WTC11 (cell line): ENCODE results near the gene BCAS3. TPM values are rescaled to one million over a fixed set of nuclear protein-coding genes. Genes with fewer than 3 reads are reported as not detected.

Experiments
- ATAC-seq: fragments of 200-7000 bp; cut with Tn5 transposase; 2 replicates; pipeline ENCODE4 v1.10.0; 2021; ENCODE audit warnings: mild to moderate bottlenecking, moderate library complexity
- CTCF ChIA-PET: fragments of 300-600 bp; sonication (Branson Sonifier 250); formaldehyde crosslinking; loops from one replicate; lab custom pipeline; 2021; ENCODE audit warnings: antibody characterized with exemption; lab: Charles Lee
- POLR2A ChIA-PET: fragments of 350-600 bp; sonication (Branson Sonifier 250); formaldehyde crosslinking; loops from one replicate; lab custom pipeline; 2021; ENCODE audit warnings: antibody characterized with exemption; lab: Charles Lee
- DNase-seq: peaks from one replicate; pipeline ENCODE4 v3.0.0; 2021; ENCODE audit warnings: low spot score
- H3K27ac Mint-ChIP-seq: 2 replicates; pipeline ENCODE4 v1.8.0; 2021; ENCODE audit warnings: mixed read lengths
- H3K27me3 Mint-ChIP-seq: 2 replicates; pipeline ENCODE4 v1.8.0; 2021; ENCODE audit warnings: low read depth, mild to moderate bottlenecking, moderate library complexity, mixed read lengths
- H3K36me3 Mint-ChIP-seq: 2 replicates; pipeline ENCODE4 v1.8.0; 2021; ENCODE audit warnings: mixed read lengths
- H3K4me1 Mint-ChIP-seq: 2 replicates; pipeline ENCODE4 v1.8.0; 2022; ENCODE audit warnings: mixed read lengths
- H3K4me3 Mint-ChIP-seq: 2 replicates; pipeline ENCODE4 v1.8.0; 2021; ENCODE audit warnings: mild to moderate bottlenecking, moderate library complexity, mixed read lengths
- H3K9me3 Mint-ChIP-seq: 2 replicates; pipeline ENCODE4 v1.8.0; 2021; ENCODE audit warnings: mixed read lengths
- CREB1 ChIP-seq: sonication (generic); formaldehyde crosslinking; IDR thresholded peaks from 2 replicates; pipeline ENCODE4 v1.8.0; 2023; ENCODE audit warnings: mild to moderate bottlenecking, missing genetic modification reagents
- E2F1 ChIP-seq: sonication (generic); formaldehyde crosslinking; IDR thresholded peaks from 2 replicates; pipeline ENCODE4 v1.8.0; 2022; ENCODE audit warnings: mild to moderate bottlenecking, missing genetic modification reagents
- ELF4 ChIP-seq: sonication (generic); formaldehyde crosslinking; IDR thresholded peaks from 2 replicates; pipeline ENCODE4 v1.8.1; 2022; ENCODE audit warnings: low read depth, mild to moderate bottlenecking, moderate library complexity, missing genetic modification reagents
- ETV6 ChIP-seq: sonication (generic); formaldehyde crosslinking; IDR thresholded peaks from 2 replicates; pipeline ENCODE4 v1.8.1; 2022; ENCODE audit warnings: mild to moderate bottlenecking, missing genetic modification reagents
- GABPB1 ChIP-seq: sonication (generic); formaldehyde crosslinking; IDR thresholded peaks from 2 replicates; pipeline ENCODE4 v1.8.1; 2023; ENCODE audit warnings: mild to moderate bottlenecking, missing genetic modification reagents
- IRF2 ChIP-seq: sonication (generic); formaldehyde crosslinking; IDR thresholded peaks from 2 replicates; pipeline ENCODE4 v1.8.0; 2022; ENCODE audit warnings: low read depth, missing genetic modification reagents, borderline replicate concordance
- KAT7 ChIP-seq: sonication (generic); formaldehyde crosslinking; IDR thresholded peaks from 2 replicates; pipeline ENCODE4 v1.8.1; 2023; ENCODE audit warnings: missing genetic modification reagents, mild to moderate bottlenecking, borderline replicate concordance
- NFATC4 ChIP-seq: fragments of 250-450 bp; sonication (Bioruptor Pico); IDR thresholded peaks from 2 replicates; pipeline ENCODE4 v1.9.0; 2021; ENCODE audit warnings: mild to moderate bottlenecking
- NFYB ChIP-seq: sonication (generic); formaldehyde crosslinking; conservative IDR thresholded peaks from 2 replicates; pipeline ENCODE4 v1.8.0; 2022; ENCODE audit warnings: low read depth, missing genetic modification reagents
- OVOL2 ChIP-seq: fragments of 250-450 bp; sonication (Bioruptor Pico); IDR thresholded peaks from 2 replicates; pipeline ENCODE4 v1.9.0; 2021; ENCODE audit warnings: mild to moderate bottlenecking, borderline replicate concordance
- PREB ChIP-seq: sonication (generic); formaldehyde crosslinking; IDR thresholded peaks from 2 replicates; pipeline ENCODE4 v1.8.1; 2022; ENCODE audit warnings: mild to moderate bottlenecking, missing genetic modification reagents, moderate library complexity, borderline replicate concordance
- PRRX2 ChIP-seq: fragments of 250-450 bp; sonication (Bioruptor Pico); IDR thresholded peaks from 2 replicates; pipeline ENCODE4 v1.8.0; 2021; ENCODE audit warnings: mild to moderate bottlenecking
- RELA ChIP-seq: sonication (generic); formaldehyde crosslinking; IDR thresholded peaks from 2 replicates; pipeline ENCODE4 v1.8.1; 2022; ENCODE audit warnings: missing genetic modification reagents, mild to moderate bottlenecking, borderline replicate concordance
- SMAD3 ChIP-seq: sonication (generic); formaldehyde crosslinking; IDR thresholded peaks from 2 replicates; pipeline ENCODE4 v1.8.0; 2022; ENCODE audit warnings: missing genetic modification reagents, mild to moderate bottlenecking, borderline replicate concordance
- SOX15 ChIP-seq: fragments of 250-450 bp; sonication (Bioruptor Pico); IDR thresholded peaks from 2 replicates; pipeline ENCODE4 v1.9.0; 2021; ENCODE audit warnings: mild to moderate bottlenecking
- TEAD4 ChIP-seq: sonication (generic); formaldehyde crosslinking; IDR thresholded peaks from 2 replicates; pipeline ENCODE4 v1.8.0; 2022; ENCODE audit warnings: mild to moderate bottlenecking, missing genetic modification reagents
- ZNF121 ChIP-seq: sonication (generic); formaldehyde crosslinking; IDR thresholded peaks from 2 replicates; pipeline ENCODE4 v1.8.0; 2023; ENCODE audit warnings: missing genetic modification reagents
- ZNF263 ChIP-seq: sonication (generic); formaldehyde crosslinking; IDR thresholded peaks from 2 replicates; pipeline ENCODE4 v1.8.1; 2022; ENCODE audit warnings: low read depth, mild to moderate bottlenecking, moderate library complexity, missing genetic modification reagents
- ZNF512 ChIP-seq: sonication (generic); formaldehyde crosslinking; IDR thresholded peaks from 2 replicates; pipeline ENCODE4 v1.8.1; 2022; ENCODE audit warnings: missing genetic modification reagents, borderline replicate concordance
- total RNA-seq: library from RNA; stranded (reverse); gene quantifications from 3 replicates; pipeline ENCODE4 v1.2.3, GENCODE V29; 2021
- TF ChIP-seq, protein P1 (sequence below): sonication (generic); formaldehyde crosslinking; IDR thresholded peaks from 2 replicates; pipeline ENCODE4 v1.8.1; 2023; ENCODE audit warnings: mild to moderate bottlenecking, missing genetic modification reagents

The BCAS3 gene
- total RNA-seq, 1 experiment from 2014 or later, result 15.5 TPM

DNA sequence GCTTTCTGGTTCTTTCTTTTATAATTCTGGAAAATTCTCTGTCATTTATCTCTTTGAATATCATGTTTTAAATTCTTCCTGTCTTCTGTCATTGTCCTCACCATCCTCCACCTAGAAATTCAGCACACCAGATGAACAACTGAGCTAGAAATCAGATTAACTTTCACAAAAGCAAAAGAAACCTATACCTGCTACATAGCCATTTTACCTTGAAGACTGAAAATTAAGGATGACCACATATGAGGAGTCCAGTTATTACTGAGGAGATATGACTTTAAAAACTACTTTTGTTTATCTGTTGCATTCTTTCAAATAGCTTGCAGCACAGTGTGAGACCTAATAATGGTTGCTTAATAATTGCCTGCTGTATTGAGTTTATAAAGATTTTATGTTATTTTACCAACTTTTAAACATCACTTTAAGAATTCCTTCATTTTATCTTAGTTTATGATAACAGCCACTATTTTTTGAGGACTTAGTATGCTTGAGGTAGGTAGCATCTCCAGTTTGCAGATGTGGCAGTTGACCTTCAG, 104.3 kb downstream of the BCAS3 start:
- ChIA-PET POLR2A (interaction anchor here (0.6 kb wide), 1 partner anchor 22 kb away, joined by 4 read pairs; no protein-coding TSS in a partner anchor), CTCF (no interaction called here)
- H3K4me1 Mint-ChIP-seq, result no peaks in the 10 kb centered on the region
- H3K4me3 Mint-ChIP-seq, result no peak overlapping the region
- no peaks in the 10 kb centered on the region for H3K9me3 Mint-ChIP-seq
- no peaks in the 10 kb centered on the region for H3K36me3 Mint-ChIP-seq
- H3K27me3 Mint-ChIP-seq, result no peaks in the 10 kb centered on the region
- no peak for DNase-seq
- H3K27ac Mint-ChIP-seq, result no peak overlapping the region
- no peak for ATAC-seq
- TF ChIP-seq NFYB (CRISPR knock-in tag), result no peak
- TF ChIP-seq PRRX2 (CRISPR knock-in tag), result no peak
- no peak for TF ChIP-seq ELF4
- no peak for TF ChIP-seq RELA (CRISPR knock-in tag)
- no peak for TF ChIP-seq SMAD3 (CRISPR knock-in tag)
- TF ChIP-seq, protein P1, sequence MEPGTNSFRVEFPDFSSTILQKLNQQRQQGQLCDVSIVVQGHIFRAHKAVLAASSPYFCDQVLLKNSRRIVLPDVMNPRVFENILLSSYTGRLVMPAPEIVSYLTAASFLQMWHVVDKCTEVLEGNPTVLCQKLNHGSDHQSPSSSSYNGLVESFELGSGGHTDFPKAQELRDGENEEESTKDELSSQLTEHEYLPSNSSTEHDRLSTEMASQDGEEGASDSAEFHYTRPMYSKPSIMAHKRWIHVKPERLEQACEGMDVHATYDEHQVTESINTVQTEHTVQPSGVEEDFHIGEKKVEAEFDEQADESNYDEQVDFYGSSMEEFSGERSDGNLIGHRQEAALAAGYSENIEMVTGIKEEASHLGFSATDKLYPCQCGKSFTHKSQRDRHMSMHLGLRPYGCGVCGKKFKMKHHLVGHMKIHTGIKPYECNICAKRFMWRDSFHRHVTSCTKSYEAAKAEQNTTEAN (CRISPR knock-in tag), result no peak

- no peak overlapping the region for H3K27ac Mint-ChIP-seq
- H3K27me3 Mint-ChIP-seq, result no peaks in the 10 kb centered on the region
- no peaks in the 10 kb centered on the region for H3K9me3 Mint-ChIP-seq
- no peak for TF ChIP-seq CREB1 (CRISPR knock-in tag)
- TF ChIP-seq ZNF121, result no peak
- no peak for TF ChIP-seq NFATC4 (CRISPR knock-in tag)
- TF ChIP-seq ZNF512 (CRISPR knock-in tag), result no peak
- no peak for TF ChIP-seq SOX15 (CRISPR knock-in tag)
- no peak for TF ChIP-seq ZNF263 (CRISPR knock-in tag)
- TF ChIP-seq OVOL2 (CRISPR knock-in tag), result no peak
- no peak for TF ChIP-seq IRF2
- TF ChIP-seq ETV6 (CRISPR knock-in tag), result no peak
- TF ChIP-seq GABPB1 (CRISPR knock-in tag), result no peak
- no peak for TF ChIP-seq TEAD4 (CRISPR knock-in tag)
- no peak for TF ChIP-seq PREB (CRISPR knock-in tag)
- TF ChIP-seq E2F1 (CRISPR knock-in tag), result no peak
- no peak for TF ChIP-seq KAT7 (CRISPR knock-in tag)
- TF ChIP-seq, all 79 proteins: peak for 0
- H3K4me1 Mint-ChIP-seq, result no peaks in the 10 kb centered on the region
- DNase-seq (no peak), ATAC-seq (no peak)
- CTCF ChIA-PET, result no interaction called here
- no peaks in the 10 kb centered on the region for H3K36me3 Mint-ChIP-seq
- H3K4me3 Mint-ChIP-seq, result no peak overlapping the region
- POLR2A ChIA-PET, result interaction anchor here (0.6 kb wide), 1 partner anchor 23 kb away, joined by 4 read pairs; no protein-coding TSS in a partner anchor
Measured at GRCh38 chr17:60782742-60783141, 105.1 kb downstream of the BCAS3 start.
